Adrenal gland (tissue), 12 donors: ENCODE results near the gene MLLT6. TPM values are rescaled to one million over a fixed set of nuclear protein-coding genes. Genes with fewer than 3 reads are reported as not detected.

ENCODE experiments used
- DNase-seq, 7 donors: peaks; one replicate each; pipeline ENCODE4 v3.0.0-alpha.2; 2019 to 2020
- H3K27ac ChIP-seq, 5 donors: fragments of 200-600 bp; sonication (generic) in 4 of 5; 1 replicate in 3 of 5; 2 replicates in 2 of 5; pipeline versions ENCODE4 v1.5.1 to v1.8.0; 2016 to 2020; ENCODE audit warnings: mild to moderate bottlenecking in 1 of 5
- H3K27me3 ChIP-seq: fragments of 200-600 bp; 2 replicates; pipeline ENCODE4 v1.8.0; 2021
- H3K36me3 ChIP-seq, 2 donors: fragments of 200-600 bp; replicated peaks in 1 of 2; 1 replicate in 1 of 2; 2 replicates in 1 of 2; pipeline versions ENCODE4 v1.5.1 to v1.8.0; 2018 to 2022
- H3K4me1 ChIP-seq, 2 donors: fragments of 200-600 bp; replicated peaks in 1 of 2; 1 replicate in 1 of 2; 2 replicates in 1 of 2; pipeline versions ENCODE4 v1.5.1 to v1.8.0; 2018 to 2021
- H3K4me3 ChIP-seq, 4 donors: fragments of 200-600 bp; sonication (generic) in 3 of 4; one replicate each; pipeline ENCODE4 v1.5.1; 2016 to 2018
- H3K9me3 ChIP-seq, 3 donors: fragments of 200-600 bp; sonication (generic) in 1 of 3; replicated peaks in 1 of 3; 1 replicate in 2 of 3; 2 replicates in 1 of 3; pipeline versions ENCODE4 v1.5.1 to v1.8.0; 2016 to 2021
- POLR2A ChIP-seq, 2 donors: fragments of 450-650 bp; IDR thresholded peaks; one replicate each; pipeline ENCODE4 v1.6.1; 2017; ENCODE audit warnings: antibody characterized with exemption in 2 of 2, mild to moderate bottlenecking in 2 of 2, moderate library complexity in 1 of 2
- WGBS, 4 donors: extraction: QIAGEN DNeasy Blood & Tissue Kit in 2 of 4; methylation state at CpG; one replicate each; pipeline versions ENCODE4 v1.1.5 to v1.1.7; 2013 to 2017; 5-methylcytosine and 5-hydroxymethylcytosine counted together
- intact Hi-C, 2 donors: fragments of 100-400 bp; cut with DNase I; formaldehyde crosslinking; loops; one replicate each; pipeline versions ENCODE4 v1.14.1 to v1.15.0; 2022 to 2023
- microRNA-seq, 3 donors: library from miRNA; unstranded; fragments of <30 nt; microRNA quantifications; one replicate each; pipeline ENCODE4, GENCODE V29; 2017 to 2020
- polyA plus RNA-seq, 3 donors: library from polyadenylated mRNA; stranded (reverse); fragments of 200-250 nt in 2 of 3; fragments of 350-450 nt in 1 of 3; fragmentation: Illumina TruSeq in 1 of 3; extraction: RNeasy Lipid Tissue Mini Kit (QIAGEN cat#74804) in 1 of 3; gene quantifications; one replicate each; pipeline ENCODE4 v1.2.3, GENCODE V29; 2013 to 2014
- small RNA-seq, 2 donors: library from RNA; depleted of rRNA; stranded (forward); fragments of <200 nt; gene quantifications; one replicate each; pipeline ENCODE3, GENCODE V24; 2016
- total RNA-seq, 9 donors: library from RNA; depleted of rRNA in 4 of 9; stranded (reverse); fragments of >200 nt in 4 of 9; fragments of 120-200 nt in 1 of 9; fragmentation: NEBNext Ultra II Directional in 1 of 9; extraction: Animal tissue kit (Norgen Biotek cat#: 25700) in 1 of 9; gene quantifications; one replicate each; pipeline versions ENCODE4 v1.1.0 to v1.2.4, GENCODE V29; 2013 to 2023
- TF ChIP-seq, protein P1 (sequence below), 6 experiments: fragments of 450-650 bp in 4 of 6; fragments of 200-600 bp in 2 of 6; sonication (generic) in 1 of 6; IDR thresholded peaks; 1 replicate in 5 of 6; 2 replicates in 1 of 6; pipeline versions ENCODE4 v1.5.1 to v1.8.0; 2016 to 2021; ENCODE audit warnings: antibody characterized with exemption in 6 of 6, mild to moderate bottlenecking in 2 of 6, moderate library complexity in 1 of 6
- donor health status: healthy with polysubstance abuse.
- donor health status: Bipolar disorder and iron deficiency.
- donor health status: DM: yes; HTN: yes; CAD: no.
- donor health status: DM: no; HTN: no; CAD: no.
- donor health status: DM: no; HTN: no; CAD: no.
- donor health status: DM: yes; HTN: yes; CAD: no.

Gene MLLT6
- total and polyA plus RNA-seq, 12 donors = 24.5 to 339 (median 85.2) TPM

DNA sequence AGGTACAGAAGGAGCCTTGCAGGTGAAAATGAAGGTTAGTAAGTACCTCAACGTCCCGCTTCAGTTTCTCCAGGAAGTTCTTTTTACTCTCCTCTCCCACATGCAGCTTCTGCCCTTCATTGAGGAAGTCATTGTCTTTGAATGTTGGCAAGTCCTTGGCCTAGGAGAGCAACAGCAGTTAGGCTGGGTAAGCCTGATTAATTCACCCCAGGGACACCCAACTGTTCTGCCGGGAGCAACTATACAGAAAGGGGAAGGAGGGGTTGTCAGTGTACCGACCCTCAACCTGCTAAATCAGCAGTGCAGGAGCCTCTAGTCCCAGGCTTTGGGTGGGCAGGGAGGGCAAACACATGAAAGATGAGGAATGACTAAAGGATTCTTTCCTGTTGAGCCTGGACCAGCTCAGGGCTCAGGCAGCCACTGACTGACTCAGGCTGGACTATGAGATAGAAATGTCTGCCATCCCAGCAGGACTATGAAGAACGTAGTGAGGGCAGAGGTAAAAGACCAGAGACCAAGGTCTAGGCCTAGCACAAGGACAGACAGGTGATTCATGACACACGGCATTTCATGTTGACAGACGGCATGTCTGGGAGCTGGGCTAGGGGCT lies 72.7 kb downstream of the MLLT6 start:
- H3K36me3 ChIP-seq = peaks cover 0 to 100% of the 10 kb centered on the region in 2 donors
- H3K4me3 ChIP-seq = no peak overlapping the region
- H3K27me3 ChIP-seq = no peaks in the 10 kb centered on the region
- no peaks in the 10 kb centered on the region for H3K9me3 ChIP-seq
- DNase-seq = no peak
- no peaks in the 10 kb centered on the region for H3K4me1 ChIP-seq
- intact Hi-C loops = no loop called here
- 57 to 63% (median 62%) methylated on average over 7 of the region's 7 CpGs for WGBS, 4 donors
- TF ChIP-seq POLR2A (IDR thresholded peaks at IDR 0.05) = no peak
- TF ChIP-seq, protein P1, sequence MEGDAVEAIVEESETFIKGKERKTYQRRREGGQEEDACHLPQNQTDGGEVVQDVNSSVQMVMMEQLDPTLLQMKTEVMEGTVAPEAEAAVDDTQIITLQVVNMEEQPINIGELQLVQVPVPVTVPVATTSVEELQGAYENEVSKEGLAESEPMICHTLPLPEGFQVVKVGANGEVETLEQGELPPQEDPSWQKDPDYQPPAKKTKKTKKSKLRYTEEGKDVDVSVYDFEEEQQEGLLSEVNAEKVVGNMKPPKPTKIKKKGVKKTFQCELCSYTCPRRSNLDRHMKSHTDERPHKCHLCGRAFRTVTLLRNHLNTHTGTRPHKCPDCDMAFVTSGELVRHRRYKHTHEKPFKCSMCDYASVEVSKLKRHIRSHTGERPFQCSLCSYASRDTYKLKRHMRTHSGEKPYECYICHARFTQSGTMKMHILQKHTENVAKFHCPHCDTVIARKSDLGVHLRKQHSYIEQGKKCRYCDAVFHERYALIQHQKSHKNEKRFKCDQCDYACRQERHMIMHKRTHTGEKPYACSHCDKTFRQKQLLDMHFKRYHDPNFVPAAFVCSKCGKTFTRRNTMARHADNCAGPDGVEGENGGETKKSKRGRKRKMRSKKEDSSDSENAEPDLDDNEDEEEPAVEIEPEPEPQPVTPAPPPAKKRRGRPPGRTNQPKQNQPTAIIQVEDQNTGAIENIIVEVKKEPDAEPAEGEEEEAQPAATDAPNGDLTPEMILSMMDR (IDR thresholded peaks at IDR 0.05) = no peak
- no peak overlapping the region for H3K27ac ChIP-seq

Small RNA genes within 50 kb of the gene (microRNA-seq; reads per million reads assigned to microRNA genes)
- gene MIR4726 = 0.28 to 1.5 (median 0.89) reads per million in 3 donors
- 0 to 1.1 (median 0.38) reads per million in 3 donors for gene MIR4734

Small RNA genes within 50 kb of the gene (small RNA-seq; reads per million reads assigned to genes)
- gene MIR4726 = 0 reads per million in 2 donors
- gene MIR4734 = 0 to 0.12 reads per million in 2 donors
- gene RNA5SP440 = 3.0 to 4.5 reads per million in 2 donors
- 0 reads per million in 2 donors for gene RNU6-866P

Other genes with a start within 250 kb of the MLLT6 start
- gene SRCIN1, start 99.3 kb upstream of the MLLT6 start, total RNA-seq = 1 to 10 TPM in 3 of 9 donors, under 1 TPM in 4, not detected in 2; 0.44 to 7.2 (median 0.92) TPM
- 10 to 100 TPM in 1 of 3 donors, 1 to 10 TPM in 2; 1.0 to 33.1 (median 4.7) TPM for gene SRCIN1, start 99.3 kb upstream of the MLLT6 start, polyA plus RNA-seq
- gene EPOP, start 30.3 kb upstream of the MLLT6 start, total RNA-seq = 1 to 10 TPM in 8 of 9 donors, under 1 TPM in 1; 0.06 to 9.4 (median 3.7) TPM
- gene EPOP, start 30.3 kb upstream of the MLLT6 start, polyA plus RNA-seq = 1 to 10 TPM in 2 of 3 donors, under 1 TPM in 1; 0.97 to 2.9 (median 2.7) TPM
- gene CISD3, start 25.1 kb downstream of the MLLT6 start, total RNA-seq = 10 to 100 TPM in 7 of 9 donors, 1 to 10 TPM in 2; 7.2 to 78.7 (median 43.1) TPM
- 10 to 100 TPM; 36.1 to 45.7 (median 43.2) TPM for gene CISD3, start 25.1 kb downstream of the MLLT6 start, polyA plus RNA-seq
- 10 to 100 TPM in 7 of 9 donors, 1 to 10 TPM in 2; 7.4 to 82.3 (median 16.2) TPM for gene PCGF2, start 43.1 kb downstream of the MLLT6 start, total RNA-seq
- gene PCGF2, start 43.1 kb downstream of the MLLT6 start, polyA plus RNA-seq = 100 to 1,000 TPM in 2 of 3 donors, 10 to 100 TPM in 1; 13.4 to 233 (median 144) TPM
- 100 to 1,000 TPM; 138 to 403 (median 236) TPM for gene PSMB3, start 47.5 kb downstream of the MLLT6 start, total RNA-seq
- 100 to 1,000 TPM; 240 to 556 (median 328) TPM for gene PSMB3, start 47.5 kb downstream of the MLLT6 start, polyA plus RNA-seq
- 10 to 100 TPM; 32.4 to 92.4 (median 68.7) TPM for gene PIP4K2B, start 94.3 kb downstream of the MLLT6 start, total RNA-seq
- 10 to 100 TPM; 30.0 to 49.9 (median 44.0) TPM for gene PIP4K2B, start 94.3 kb downstream of the MLLT6 start, polyA plus RNA-seq
- 10 to 100 TPM in 8 of 9 donors, 1 to 10 TPM in 1; 4.5 to 21.8 (median 14.5) TPM for gene CWC25, start 120.0 kb downstream of the MLLT6 start, total RNA-seq
- 10 to 100 TPM; 20.7 to 47.8 (median 33.1) TPM for gene CWC25, start 120.0 kb downstream of the MLLT6 start, polyA plus RNA-seq
- gene RPL23, start 148.4 kb downstream of the MLLT6 start, total RNA-seq = 1,000 to 10,000 TPM in 7 of 9 donors, 100 to 1,000 TPM in 2; 927 to 2,492 (median 1,384) TPM
- 1,000 to 10,000 TPM; 2,027 to 3,246 (median 2,815) TPM for gene RPL23, start 148.4 kb downstream of the MLLT6 start, polyA plus RNA-seq
- 100 to 1,000 TPM in 5 of 9 donors, 10 to 100 TPM in 4; 36.4 to 123 (median 104) TPM for gene LASP1, start 164.8 kb downstream of the MLLT6 start, total RNA-seq
- gene LASP1, start 164.8 kb downstream of the MLLT6 start, polyA plus RNA-seq = 10 to 100 TPM; 36.3 to 65.1 (median 43.3) TPM